OCI-LY1 (cell line): ENCODE measurements around the gene RPP25L.

Experiments
- CTCF ChIP-seq: fragments of 200-600 bp; sonication (generic), shearing (Covaris generic); IDR thresholded peaks from 2 replicates; pipeline ENCODE4 v1.5.1; 2017; ENCODE audit warnings: mild to moderate bottlenecking, antibody characterized with exemption, low read length, moderate library complexity, mixed read lengths
- EZH2 ChIP-seq: fragments of 200-600 bp; sonication (generic), shearing (Covaris generic); IDR thresholded peaks from 2 replicates; pipeline ENCODE4 v1.8.0; 2017; ENCODE audit warnings: borderline replicate concordance, mixed run types, mild to moderate bottlenecking, antibody characterized with exemption, low read length, moderate library complexity, mixed read lengths

- TF ChIP-seq CTCF (no peak), EZH2 (no peak)
These were observed 3.2 kb upstream of the RPP25L start for GRCh38 chr9:34615132-34615531.
